B cell (primary cell): ENCODE data around the gene PDZD7. TPM values are rescaled to one million over a fixed set of nuclear protein-coding genes. Genes with fewer than 3 reads are reported as not detected.

ENCODE experiments used
- ATAC-seq: fragments of 200-7000 bp; cut with Tn5 transposase; one replicate; pipeline ENCODE4 v1.10.0; 2021; ENCODE audit warnings: low read depth, mild to moderate bottlenecking, moderate number of reproducible peaks, moderate library complexity
- CTCF ChIA-PET: fragments of 350-600 bp; sonication (Branson Sonifier 250); formaldehyde crosslinking; loops from one replicate; lab custom pipeline; 2021; ENCODE audit warnings: antibody characterized with exemption, inconsistent platforms; lab: Charles Lee
- POLR2A ChIA-PET: fragments of 350-600 bp; sonication (Branson Sonifier 250); formaldehyde crosslinking; loops from one replicate; lab custom pipeline; 2021; ENCODE audit warnings: antibody characterized with exemption; lab: Charles Lee
- DNase-seq: peaks from one replicate; pipeline ENCODE4 v3.0.0; 2013
- H2AFZ ChIP-seq: 2 replicates; pipeline ENCODE4 v1.6.1; 2012; ENCODE audit warnings: mild to moderate bottlenecking, low read depth, low read length; ENCODE audit not compliant: insufficient read depth, poor library complexity, severe bottlenecking
- H3K27ac ChIP-seq, 2 donors: 1 replicate in 1 of 2; 2 replicates in 1 of 2; pipeline ENCODE4 v1.5.1; 2012 to 2013; ENCODE audit warnings: low read length in 2 of 2, mild to moderate bottlenecking in 2 of 2, moderate library complexity in 1 of 2
- H3K27me3 ChIP-seq, 4 experiments: fragments of 200-600 bp in 1 of 4; sonication (generic) in 1 of 4; replicated peaks in 1 of 4; 1 replicate in 2 of 4; 2 replicates in 2 of 4; pipeline versions ENCODE4 v1.6.1 to v1.7.0; 2013 to 2016; ENCODE audit warnings: low read length in 3 of 4, mild to moderate bottlenecking in 2 of 4, mixed read lengths in 1 of 4, moderate library complexity in 1 of 4; ENCODE audit not compliant: insufficient read depth in 4 of 4, control insufficient read depth in 3 of 4; ENCODE audit errors: control extremely low read depth in 1 of 4
- H3K36me3 ChIP-seq, 2 experiments: replicated peaks in 1 of 2; 1 replicate in 1 of 2; 2 replicates in 1 of 2; pipeline versions ENCODE4 v1.6.1 to v1.7.1; 2013; ENCODE audit warnings: low read length in 1 of 2; ENCODE audit not compliant: insufficient read depth in 2 of 2, control insufficient read depth in 1 of 2; ENCODE audit errors: control extremely low read depth in 1 of 2, extremely low read depth in 1 of 2
- H3K4me1 ChIP-seq, 2 donors: fragments of 200-600 bp in 1 of 2; sonication (generic) in 1 of 2; 1 replicate in 1 of 2; 2 replicates in 1 of 2; pipeline versions ENCODE4 v1.5.1 to v1.6.1; 2013 to 2017; ENCODE audit warnings: low read length in 2 of 2; ENCODE audit not compliant: control insufficient read depth in 2 of 2, insufficient read depth in 2 of 2
- H3K4me2 ChIP-seq: replicated peaks from 2 replicates; pipeline ENCODE3; 2012; ENCODE audit warnings: mild to moderate bottlenecking, low read depth, low read length; ENCODE audit not compliant: poor library complexity, severe bottlenecking
- H3K4me3 ChIP-seq, 5 experiments: fragments of 200-600 bp in 1 of 5; sonication (generic) in 1 of 5; 1 replicate in 3 of 5; 2 replicates in 2 of 5; pipeline versions ENCODE4 v1.5.1 to v1.7.0; 2011 to 2016; ENCODE audit warnings: low read length in 4 of 5, mild to moderate bottlenecking in 4 of 5, low read depth in 2 of 5, control low read depth in 1 of 5, moderate library complexity in 1 of 5; ENCODE audit not compliant: insufficient read depth in 1 of 5; ENCODE audit errors: control extremely low read depth in 1 of 5, extremely low read depth in 1 of 5
- H3K79me2 ChIP-seq: fragments of 200-600 bp; sonication (generic); one replicate; pipeline ENCODE4 v1.6.0; 2016; ENCODE audit warnings: low read length; ENCODE audit not compliant: control insufficient read depth, insufficient read depth
- H3K9ac ChIP-seq: fragments of 200-600 bp; sonication (generic); 2 replicates; pipeline ENCODE4 v1.6.1; 2017; ENCODE audit warnings: mild to moderate bottlenecking, low read length, moderate library complexity
- H3K9me3 ChIP-seq, 3 donors: one replicate each; pipeline versions ENCODE4 v1.6.1 to v1.7.1; 2013; ENCODE audit warnings: low read length in 2 of 3; ENCODE audit not compliant: control insufficient read depth in 2 of 3, insufficient read depth in 1 of 3; ENCODE audit errors: control extremely low read depth in 1 of 3
- H4K20me1 ChIP-seq: 2 replicates; pipeline ENCODE4 v1.6.0; 2012; ENCODE audit warnings: mild to moderate bottlenecking, low read length; ENCODE audit not compliant: insufficient read depth, control insufficient read depth, poor library complexity, severe bottlenecking
- H3K27ac Mint-ChIP-seq: one replicate; pipeline ENCODE4 v1.8.0; 2021; ENCODE audit warnings: mixed read lengths
- H3K27me3 Mint-ChIP-seq: one replicate; pipeline ENCODE4 v1.8.0; 2021; ENCODE audit warnings: mixed read lengths
- H3K4me1 Mint-ChIP-seq: one replicate; pipeline ENCODE4 v1.8.0; 2021; ENCODE audit warnings: mixed read lengths
- H3K4me3 Mint-ChIP-seq: one replicate; pipeline ENCODE4 v1.8.0; 2021; ENCODE audit warnings: mixed read lengths
- H3K9me3 Mint-ChIP-seq: one replicate; pipeline ENCODE4 v1.8.0; 2022; ENCODE audit warnings: mixed read lengths; ENCODE audit not compliant: insufficient read depth
- EZH2 ChIP-seq: IDR thresholded peaks from 2 replicates; pipeline ENCODE4 v1.6.1; 2012; ENCODE audit warnings: borderline replicate concordance, low read depth, mild to moderate bottlenecking, moderate library complexity, low read length; ENCODE audit not compliant: insufficient read depth, poor library complexity, severe bottlenecking
- WGBS: methylation state at CpG from one replicate; pipeline ENCODE4 v1.1.5; 2013; ENCODE audit warnings: missing lambda C conversion rate; ENCODE audit not compliant: insufficient coverage; 5-methylcytosine and 5-hydroxymethylcytosine counted together
- intact Hi-C: fragments of 100-400 bp; cut with micrococcal nuclease; formaldehyde crosslinking; loops from one replicate; pipeline ENCODE4 v1.10.0; 2022
- polyA plus RNA-seq: library from polyadenylated mRNA; depleted of rRNA; stranded (reverse); fragments of >200 nt; gene quantifications from 2 replicates; pipeline ENCODE4 v1.2.3, GENCODE V29; 2012
- total RNA-seq, 2 donors: library from RNA; stranded (reverse); fragments of 120-200 nt in 1 of 2; gene quantifications; 1 replicate in 1 of 2; 2 replicates in 1 of 2; pipeline versions ENCODE4 v1.2.3 to v1.2.4, GENCODE V29; 2013 to 2022
- TF ChIP-seq, protein P1 (sequence below): fragments of 200-600 bp; IDR thresholded peaks from one replicate; pipeline ENCODE4 v1.8.0; 2022; ENCODE audit warnings: antibody characterized with exemption, mild to moderate bottlenecking

PDZD7 gene
- total and polyA plus RNA-seq, 2 donors (not counting 1 experiment from before 2014, with no cell fraction given): 0.64 to 0.69 TPM

DNA sequence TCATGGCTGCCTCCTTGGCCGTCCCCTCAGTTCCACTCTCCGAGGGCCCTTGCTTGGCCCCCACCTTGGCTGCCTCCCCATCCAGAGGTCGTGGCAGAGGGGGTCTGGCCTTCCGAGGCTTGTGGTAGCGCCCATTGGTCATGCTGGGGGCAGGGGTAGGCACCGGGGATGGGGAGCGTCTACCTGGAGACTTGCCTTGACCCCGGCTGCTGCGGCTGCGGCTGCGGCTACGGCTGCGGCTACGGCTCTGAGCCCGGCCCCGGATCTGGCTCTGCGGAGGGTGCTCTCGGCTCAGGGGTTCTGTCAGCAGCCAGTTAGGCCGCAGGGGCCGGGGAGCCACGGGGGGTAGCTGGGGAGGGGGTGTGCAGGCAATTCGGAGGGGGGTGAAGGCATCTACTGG is 20.6 kb downstream of the PDZD7 start:
- POLR2A ChIA-PET: no interaction called here
- Histone ChIP-seq H3K4me1 (peaks cover 8 to 13% of the 10 kb centered on the region in 2 donors), H3K27me3 (peaks cover 0 to 10% (median 1%) of the 10 kb centered on the region in 4 experiments), H3K9me3 (no peaks in the 10 kb centered on the region), H3K36me3 (peaks cover 0 to 2% of the 10 kb centered on the region in 2 experiments), H3K4me3 (no peak overlapping the region), H3K27ac (no peak overlapping the region), H3K79me2 (no peaks in the 10 kb centered on the region), H3K9ac (no peak overlapping the region), H3K4me2 (no peak overlapping the region), H2AFZ (no peak overlapping the region), H4K20me1 (no peaks in the 10 kb centered on the region)
- TF ChIP-seq, protein P1, sequence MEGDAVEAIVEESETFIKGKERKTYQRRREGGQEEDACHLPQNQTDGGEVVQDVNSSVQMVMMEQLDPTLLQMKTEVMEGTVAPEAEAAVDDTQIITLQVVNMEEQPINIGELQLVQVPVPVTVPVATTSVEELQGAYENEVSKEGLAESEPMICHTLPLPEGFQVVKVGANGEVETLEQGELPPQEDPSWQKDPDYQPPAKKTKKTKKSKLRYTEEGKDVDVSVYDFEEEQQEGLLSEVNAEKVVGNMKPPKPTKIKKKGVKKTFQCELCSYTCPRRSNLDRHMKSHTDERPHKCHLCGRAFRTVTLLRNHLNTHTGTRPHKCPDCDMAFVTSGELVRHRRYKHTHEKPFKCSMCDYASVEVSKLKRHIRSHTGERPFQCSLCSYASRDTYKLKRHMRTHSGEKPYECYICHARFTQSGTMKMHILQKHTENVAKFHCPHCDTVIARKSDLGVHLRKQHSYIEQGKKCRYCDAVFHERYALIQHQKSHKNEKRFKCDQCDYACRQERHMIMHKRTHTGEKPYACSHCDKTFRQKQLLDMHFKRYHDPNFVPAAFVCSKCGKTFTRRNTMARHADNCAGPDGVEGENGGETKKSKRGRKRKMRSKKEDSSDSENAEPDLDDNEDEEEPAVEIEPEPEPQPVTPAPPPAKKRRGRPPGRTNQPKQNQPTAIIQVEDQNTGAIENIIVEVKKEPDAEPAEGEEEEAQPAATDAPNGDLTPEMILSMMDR: no peak
- no peak for TF ChIP-seq EZH2
- Mint-ChIP-seq H3K9me3 (no peaks in the 10 kb centered on the region), H3K27ac (no peak overlapping the region), H3K4me3 (no peak overlapping the region), H3K27me3 (peaks cover 9% of the 10 kb centered on the region), H3K4me1 (peaks cover 14% of the 10 kb centered on the region)
- ATAC-seq: no peak
- DNase-seq: no peak
- WGBS: 95% methylated on average over 21 of the region's 22 CpGs
- CTCF ChIA-PET: interaction anchor here (0.7 to 2.1 kb wide), 3 partner anchors 9 to 578 kb away, joined by 3 to 16 read pairs (median 5); partner anchors contain the start of genes DPCD, LZTS2 and POLL
- intact Hi-C loops: loop anchor here (5.0 kb wide), 1 partner anchor 338 kb away; no protein-coding TSS in a partner anchor

- H3K4me1 Mint-ChIP-seq: peaks cover 10% of the 10 kb centered on the region
- Histone ChIP-seq H3K27me3 (no peaks in the 10 kb centered on the region), H4K20me1 (no peaks in the 10 kb centered on the region), H3K36me3 (peaks cover 0 to 3% of the 10 kb centered on the region in 2 experiments), H3K9ac (no peak overlapping the region), H2AFZ (no peak overlapping the region), H3K4me1 (peaks cover 8% of the 10 kb centered on the region in 2 donors), H3K4me2 (no peak overlapping the region), H3K9me3 (no peaks in the 10 kb centered on the region), H3K79me2 (no peaks in the 10 kb centered on the region), H3K4me3 (no peak overlapping the region), H3K27ac (no peak overlapping the region)
- ATAC-seq (no peak), DNase-seq (no peak)
- intact Hi-C loops: no loop called here
- H3K4me3 Mint-ChIP-seq: no peak overlapping the region
- POLR2A ChIA-PET: no interaction called here
- no peak overlapping the region for H3K27ac Mint-ChIP-seq
- H3K27me3 Mint-ChIP-seq: no peaks in the 10 kb centered on the region
- 89% methylated on average over 4 of the region's 6 CpGs for whole genome bisulfite sequencing
- TF ChIP-seq, protein P1: no peak
- no peak for TF ChIP-seq EZH2
- no peaks in the 10 kb centered on the region for H3K9me3 Mint-ChIP-seq
- CTCF ChIA-PET: interaction anchor here (0.8 to 1.1 kb wide), 2 partner anchors 8 to 9 kb away, joined by 3 read pairs; partner anchors contain the start of gene LZTS2
Observed at GRCh38 chr10:101008823-101009423, 22.0 kb downstream of the PDZD7 start.
